GM19468 (cell line): ENCODE measurements around the gene PSPN.
"Not testable (repeated sequence)": the region's sequence is repeated elsewhere in the genome, so short reads cannot be mapped to it uniquely, and the experiment has no call there.

ENCODE experiments used
- ATAC-seq: cut with Tn5 transposase; IDR thresholded peaks from one replicate; pipeline ENCODE4 v1.9.1; 2021; ENCODE audit warnings: mild to moderate bottlenecking, moderate library complexity, moderate number of reproducible peaks; ENCODE audit not compliant: unreplicated experiment; ENCODE audit errors: extremely low read depth

Gene PSPN

GRCh38 chr19:6374711-6375410 lies 872 bp downstream of the PSPN start:
- ATAC-seq, result no peak

GRCh38 chr19:6374161-6374709 lies 1.5 kb downstream of the PSPN start:
- ATAC-seq, result no peak

- ATAC-seq, result no peak
Observed at GRCh38 chr19:6373813-6374108, 2.0 kb downstream of the PSPN start.

- ATAC-seq, result no peak
Observed at GRCh38 chr19:6373096-6373812, 2.5 kb downstream of the PSPN start.

GRCh38 chr19:6372594-6373095 lies 3.1 kb downstream of the PSPN start, which contains the start of gene ALKBH7:
TSS of gene ALKBH7 (plus strand) at chr19:6372794. CDS start at chr19:6372821, 27 bp downstream.
- ATAC-seq, result peak; percentile 83

- ATAC-seq, result no peak
Observed at GRCh38 chr19:6364353-6364752, 11.4 kb downstream of the PSPN start.

GRCh38 chr19:6362351-6362801 lies 13.4 kb downstream of the PSPN start:
- no peak for ATAC-seq

- ATAC-seq, result no peak
Observed at GRCh38 chr19:6362027-6362350, 13.7 kb downstream of the PSPN start.

GRCh38 chr19:6360857-6361216 lies 14.9 kb downstream of the PSPN start:
- ATAC-seq, result not testable (repeated sequence)

GRCh38 chr19:6360445-6360844 lies 15.3 kb downstream of the PSPN start:
- not testable (repeated sequence) for ATAC-seq

GRCh38 chr19:6359568-6360341 lies 16.0 kb downstream of the PSPN start:
- ATAC-seq, result no peak

- ATAC-seq, result no peak
Observed at GRCh38 chr19:6358003-6358402, 17.7 kb downstream of the PSPN start.

- no peak for ATAC-seq
Observed at GRCh38 chr19:6357174-6357573, 18.6 kb downstream of the PSPN start.

- not testable (repeated sequence) for ATAC-seq
Observed at GRCh38 chr19:6355321-6356040, 20.3 kb downstream of the PSPN start.

GRCh38 chr19:6354098-6354674 lies 21.5 kb downstream of the PSPN start:
- no peak for ATAC-seq

- ATAC-seq, result no peak
Observed at GRCh38 chr19:6352381-6353165, 23.2 kb downstream of the PSPN start.

GRCh38 chr19:6350688-6351087 lies 25.0 kb downstream of the PSPN start:
- ATAC-seq, result no peak

GRCh38 chr19:6349271-6349670 lies 26.5 kb downstream of the PSPN start:
- ATAC-seq, result not testable (repeated sequence)

GRCh38 chr19:6343462-6343861 lies 32.3 kb downstream of the PSPN start:
- no peak for ATAC-seq
